ENCODE measurements around the gene ACE.
A peak's percentile ranks its signal among the peaks of the same experiment; 100 is the strongest.

ACE gene

GRCh38 chr17:63441654-63442053 lies 35.2 kb upstream of the ACE start:
- H3K36me3 ChIP-seq (replicated peaks in 1 of 2; ENCODE audit: control insufficient read depth in 2 of 2, insufficient read depth in 2 of 2, low read length in 2 of 2), result no peaks in the 10 kb centered on the region
- H3K27ac ChIP-seq (replicated peaks; ENCODE audit: low read length), result no peak overlapping the region
- peak overlapping the region; percentile 13 for H3K18ac ChIP-seq (ENCODE audit: low read length)
- H2BK5ac ChIP-seq (ENCODE audit: low read length), result no peak overlapping the region
- H3K79me1 ChIP-seq (ENCODE audit: low read depth, low read length), result peaks cover 1% of the 10 kb centered on the region
- H2BK12ac ChIP-seq (ENCODE audit: low read length), result no peak overlapping the region
- H3K23ac ChIP-seq (ENCODE audit: low read depth, low read length, poor library complexity), result no peak overlapping the region
- no peak for DNase-seq (ENCODE audit: low spot score)
- H3K9me3 ChIP-seq (replicated peaks in 1 of 2; ENCODE audit: control insufficient read depth in 2 of 2, insufficient read depth in 1 of 2, low read depth in 1 of 2, low read length in 2 of 2), result peaks cover 0 to 2% of the 10 kb centered on the region in 2 donors
- peaks cover 0 to 43% (median 9%) of the 10 kb centered on the region in 3 experiments for H3K27me3 ChIP-seq (ENCODE audit: control insufficient read depth in 3 of 3, insufficient read depth in 3 of 3, low read depth in 1 of 3, low read length in 3 of 3)
- H3K4me3 ChIP-seq (ENCODE audit: low read length in 2 of 2), result no peak overlapping the region
- H3K4me1 ChIP-seq (ENCODE audit: control insufficient read depth in 2 of 2, insufficient read depth in 1 of 2, low read depth in 1 of 2, low read length in 2 of 2), result peaks cover 9 to 12% of the 10 kb centered on the region in 2 donors
- H2AFZ ChIP-seq (ENCODE audit: low read length), result no peak overlapping the region
- H4K8ac ChIP-seq (ENCODE audit: low read depth, low read length), result no peak overlapping the region
- no peak overlapping the region for H4K91ac ChIP-seq (ENCODE audit: low read depth, low read length, poor library complexity)
- no peak overlapping the region for H3K4me2 ChIP-seq (ENCODE audit: insufficient read depth, low read length, poor library complexity, severe bottlenecking)
- H2BK15ac ChIP-seq (ENCODE audit: low read length), result no peak overlapping the region
- no peak overlapping the region for H2BK120ac ChIP-seq (ENCODE audit: low read depth, low read length)
- H2AK5ac ChIP-seq (ENCODE audit: low read depth, low read length), result peak overlapping the region; percentile 58
- H3K9ac ChIP-seq (ENCODE audit: low read depth, low read length, poor library complexity), result no peak overlapping the region
- no CpG with 5 or more reads among the region's 13 CpGs for WGBS, 2 donors (ENCODE audit: extremely low coverage in 2 of 2, insufficient read length in 2 of 2, insufficient replicate concordance in 1 of 2)
- H3K4ac ChIP-seq (ENCODE audit: low read length), result no peak overlapping the region
- H3K14ac ChIP-seq (ENCODE audit: low read length), result no peak overlapping the region

GRCh38 chr17:63442074-63442473 lies 34.8 kb upstream of the ACE start:
- Histone ChIP-seq H3K36me3 (replicated peaks in 1 of 2; ENCODE audit: control insufficient read depth in 2 of 2, insufficient read depth in 2 of 2, low read length in 2 of 2) (no peaks in the 10 kb centered on the region), H3K9ac (ENCODE audit: low read depth, low read length, poor library complexity) (no peak overlapping the region), H3K23ac (ENCODE audit: low read depth, low read length, poor library complexity) (no peak overlapping the region), H2BK5ac (ENCODE audit: low read length) (no peak overlapping the region), H4K91ac (ENCODE audit: low read depth, low read length, poor library complexity) (no peak overlapping the region), H3K9me3 (replicated peaks in 1 of 2; ENCODE audit: control insufficient read depth in 2 of 2, insufficient read depth in 1 of 2, low read depth in 1 of 2, low read length in 2 of 2) (peaks cover 0 to 2% of the 10 kb centered on the region in 2 donors), H3K27me3 (ENCODE audit: control insufficient read depth in 3 of 3, insufficient read depth in 3 of 3, low read depth in 1 of 3, low read length in 3 of 3) (peaks cover 0 to 43% (median 12%) of the 10 kb centered on the region in 3 experiments), H4K8ac (ENCODE audit: low read depth, low read length) (no peak overlapping the region), H3K4me3 (ENCODE audit: low read length in 2 of 2) (no peak overlapping the region), H3K14ac (ENCODE audit: low read length) (no peak overlapping the region), H3K79me1 (ENCODE audit: low read depth, low read length) (no peaks in the 10 kb centered on the region), H2BK12ac (ENCODE audit: low read length) (no peak overlapping the region), H2BK15ac (ENCODE audit: low read length) (no peak overlapping the region), H3K4me1 (ENCODE audit: control insufficient read depth in 2 of 2, insufficient read depth in 1 of 2, low read depth in 1 of 2, low read length in 2 of 2) (peaks cover 9 to 14% of the 10 kb centered on the region in 2 donors), H3K4ac (ENCODE audit: low read length) (no peak overlapping the region), H3K27ac (replicated peaks; ENCODE audit: low read length) (no peak overlapping the region), H2AK5ac (ENCODE audit: low read depth, low read length) (no peak overlapping the region), H2AFZ (ENCODE audit: low read length) (no peak overlapping the region), H3K4me2 (ENCODE audit: insufficient read depth, low read length, poor library complexity, severe bottlenecking) (no peak overlapping the region), H2BK120ac (ENCODE audit: low read depth, low read length) (no peak overlapping the region), H3K18ac (ENCODE audit: low read length) (no peak overlapping the region)
- DNase-seq (ENCODE audit: low spot score), result no peak
- WGBS, 2 donors (ENCODE audit: extremely low coverage in 2 of 2, insufficient read length in 2 of 2, insufficient replicate concordance in 1 of 2), result no CpG with 5 or more reads among the region's 8 CpGs

- H3K27me3 ChIP-seq (ENCODE audit: control insufficient read depth in 3 of 3, insufficient read depth in 3 of 3, low read depth in 1 of 3, low read length in 3 of 3), result peaks cover 0 to 43% (median 15%) of the 10 kb centered on the region in 3 experiments
- H4K91ac ChIP-seq (ENCODE audit: low read depth, low read length, poor library complexity), result no peak overlapping the region
- H4K8ac ChIP-seq (ENCODE audit: low read depth, low read length), result no peak overlapping the region
- H3K9me3 ChIP-seq (replicated peaks in 1 of 2; ENCODE audit: control insufficient read depth in 2 of 2, insufficient read depth in 1 of 2, low read depth in 1 of 2, low read length in 2 of 2), result peaks cover 0 to 2% of the 10 kb centered on the region in 2 donors
- H3K36me3 ChIP-seq (replicated peaks in 1 of 2; ENCODE audit: control insufficient read depth in 2 of 2, insufficient read depth in 2 of 2, low read length in 2 of 2), result no peaks in the 10 kb centered on the region
- H2AFZ ChIP-seq (ENCODE audit: low read length), result no peak overlapping the region
- H2BK120ac ChIP-seq (ENCODE audit: low read depth, low read length), result no peak overlapping the region
- H2BK12ac ChIP-seq (ENCODE audit: low read length), result no peak overlapping the region
- no peak overlapping the region for H2AK5ac ChIP-seq (ENCODE audit: low read depth, low read length)
- H3K18ac ChIP-seq (ENCODE audit: low read length), result no peak overlapping the region
- no peak for DNase-seq (ENCODE audit: low spot score)
- H2BK15ac ChIP-seq (ENCODE audit: low read length), result no peak overlapping the region
- H3K79me1 ChIP-seq (ENCODE audit: low read depth, low read length), result no peaks in the 10 kb centered on the region
- no peak overlapping the region for H3K14ac ChIP-seq (ENCODE audit: low read length)
- peaks cover 9 to 17% of the 10 kb centered on the region in 2 donors for H3K4me1 ChIP-seq (ENCODE audit: control insufficient read depth in 2 of 2, insufficient read depth in 1 of 2, low read depth in 1 of 2, low read length in 2 of 2)
- no peak overlapping the region for H3K4ac ChIP-seq (ENCODE audit: low read length)
- no peak overlapping the region for H2BK5ac ChIP-seq (ENCODE audit: low read length)
- no peak overlapping the region for H3K4me3 ChIP-seq (ENCODE audit: low read length in 2 of 2)
- no CpG with 5 or more reads among the region's 11 CpGs for WGBS, 2 donors (ENCODE audit: extremely low coverage in 2 of 2, insufficient read length in 2 of 2, insufficient replicate concordance in 1 of 2)
- H3K27ac ChIP-seq (replicated peaks; ENCODE audit: low read length), result no peak overlapping the region
- no peak overlapping the region for H3K23ac ChIP-seq (ENCODE audit: low read depth, low read length, poor library complexity)
- H3K4me2 ChIP-seq (ENCODE audit: insufficient read depth, low read length, poor library complexity, severe bottlenecking), result no peak overlapping the region
- H3K9ac ChIP-seq (ENCODE audit: low read depth, low read length, poor library complexity), result no peak overlapping the region
Observed at GRCh38 chr17:63442549-63443035, 34.3 kb upstream of the ACE start.

- DNase-seq (ENCODE audit: low spot score), result no peak
- Histone ChIP-seq H3K4me1 (ENCODE audit: control insufficient read depth in 2 of 2, insufficient read depth in 1 of 2, low read depth in 1 of 2, low read length in 2 of 2) (peaks cover 9 to 17% of the 10 kb centered on the region in 2 donors), H2BK5ac (ENCODE audit: low read length) (no peak overlapping the region), H2BK120ac (ENCODE audit: low read depth, low read length) (no peak overlapping the region), H2BK15ac (ENCODE audit: low read length) (no peak overlapping the region), H3K18ac (ENCODE audit: low read length) (no peak overlapping the region), H4K8ac (ENCODE audit: low read depth, low read length) (no peak overlapping the region), H3K4me2 (ENCODE audit: insufficient read depth, low read length, poor library complexity, severe bottlenecking) (no peak overlapping the region), H4K91ac (ENCODE audit: low read depth, low read length, poor library complexity) (no peak overlapping the region), H3K14ac (ENCODE audit: low read length) (no peak overlapping the region), H2AK5ac (ENCODE audit: low read depth, low read length) (no peak overlapping the region), H3K27me3 (ENCODE audit: control insufficient read depth in 3 of 3, insufficient read depth in 3 of 3, low read depth in 1 of 3, low read length in 3 of 3) (peaks cover 0 to 45% (median 15%) of the 10 kb centered on the region in 3 experiments), H3K9me3 (replicated peaks in 1 of 2; ENCODE audit: control insufficient read depth in 2 of 2, insufficient read depth in 1 of 2, low read depth in 1 of 2, low read length in 2 of 2) (peaks cover 0 to 2% of the 10 kb centered on the region in 2 donors), H3K36me3 (replicated peaks in 1 of 2; ENCODE audit: control insufficient read depth in 2 of 2, insufficient read depth in 2 of 2, low read length in 2 of 2) (no peaks in the 10 kb centered on the region), H3K23ac (ENCODE audit: low read depth, low read length, poor library complexity) (peak overlapping the region; percentile 37), H3K4ac (ENCODE audit: low read length) (no peak overlapping the region), H3K79me1 (ENCODE audit: low read depth, low read length) (no peaks in the 10 kb centered on the region), H2BK12ac (ENCODE audit: low read length) (no peak overlapping the region), H3K4me3 (ENCODE audit: low read length in 2 of 2) (no peak overlapping the region), H2AFZ (ENCODE audit: low read length) (no peak overlapping the region), H3K9ac (ENCODE audit: low read depth, low read length, poor library complexity) (no peak overlapping the region), H3K27ac (replicated peaks; ENCODE audit: low read length) (no peak overlapping the region)
- WGBS, 2 donors (ENCODE audit: extremely low coverage in 2 of 2, insufficient read length in 2 of 2, insufficient replicate concordance in 1 of 2), result no CpG with 5 or more reads among the region's 6 CpGs
Observed at GRCh38 chr17:63443053-63443452, 33.8 kb upstream of the ACE start.
